HG03139 (cell line): Measurements from ENCODE around the gene HOPX.
"Not testable (repeated sequence)": the region's sequence is repeated elsewhere in the genome, so short reads cannot be mapped to it uniquely, and the experiment has no call there.

Source experiments
- ATAC-seq: cut with Tn5 transposase; IDR thresholded peaks from one replicate; pipeline ENCODE4 v1.9.1; 2021; ENCODE audit not compliant: unreplicated experiment

HOPX gene

DNA sequence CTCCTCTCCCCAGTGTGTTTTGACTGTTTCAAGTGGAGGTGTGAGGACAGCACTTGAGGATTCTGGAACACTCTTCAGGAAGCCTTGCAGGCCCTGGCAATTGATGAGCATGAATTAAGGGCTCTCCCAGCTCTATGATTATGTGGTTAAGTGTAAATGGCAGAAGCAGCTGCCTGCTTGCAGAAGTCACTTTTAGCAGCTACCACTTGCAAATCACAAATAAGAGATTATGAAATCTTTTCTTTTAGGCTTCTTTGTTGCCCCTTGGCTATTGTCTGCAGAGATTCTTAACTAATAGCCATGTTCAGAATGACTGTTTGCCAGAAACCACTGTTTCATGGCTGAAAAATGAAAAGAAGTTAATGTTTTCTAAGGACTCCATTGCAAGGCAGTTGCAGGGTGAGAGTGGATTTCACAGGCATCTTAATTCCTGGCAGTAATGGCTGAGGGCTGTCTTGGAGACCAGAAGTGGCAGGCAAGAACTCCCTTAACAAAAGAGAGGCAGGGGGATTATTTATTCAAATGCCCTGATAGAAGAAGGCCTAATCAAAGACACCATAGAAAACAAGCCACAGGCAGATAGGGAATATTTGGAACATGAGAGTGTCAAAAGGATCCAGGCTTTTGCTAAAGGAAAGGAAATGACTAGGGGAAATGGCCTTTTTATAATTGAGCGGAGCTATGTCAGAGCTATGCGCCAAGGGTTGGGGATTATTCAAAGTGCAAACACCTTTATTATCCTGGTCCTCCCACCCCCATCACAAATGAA is 8.3 kb upstream of the HOPX start:
- no peak for ATAC-seq

GRCh38 chr4:56688094-56688647 is 7.1 kb upstream of the HOPX start:
- ATAC-seq, result no peak

GRCh38 chr4:56686537-56687231 is 5.6 kb upstream of the HOPX start:
- ATAC-seq, result no peak

- ATAC-seq, result no peak
Measured at GRCh38 chr4:56684320-56685050, 3.4 kb upstream of the HOPX start.

- ATAC-seq, result no peak
Measured at GRCh38 chr4:56683455-56683854, 2.4 kb upstream of the HOPX start.

- ATAC-seq, result no peak
Measured at GRCh38 chr4:56681853-56682525, 893 bp upstream of the HOPX start.

- no peak for ATAC-seq
Measured at GRCh38 chr4:56680266-56680665, 830 bp downstream of the HOPX start.

DNA sequence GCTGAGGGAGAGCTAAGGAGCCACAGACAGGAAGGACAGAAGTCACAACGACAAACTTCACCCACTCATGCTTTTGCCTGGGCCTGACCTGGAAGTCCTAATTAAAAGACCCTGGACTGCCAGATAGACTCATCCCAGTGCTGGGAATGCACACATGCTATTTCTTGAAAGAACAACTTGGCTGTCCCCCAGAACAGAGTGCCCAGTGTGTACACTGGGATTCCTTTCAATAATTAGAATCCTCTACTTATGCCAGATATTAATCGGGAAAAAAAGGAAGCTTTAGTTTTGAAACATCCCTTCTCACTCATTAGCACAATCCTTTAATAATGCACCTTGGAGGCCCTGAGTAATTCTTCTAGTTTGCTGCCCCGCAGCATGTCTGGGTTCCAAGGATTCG is 3.4 kb downstream of the HOPX start:
- no peak for ATAC-seq

DNA sequence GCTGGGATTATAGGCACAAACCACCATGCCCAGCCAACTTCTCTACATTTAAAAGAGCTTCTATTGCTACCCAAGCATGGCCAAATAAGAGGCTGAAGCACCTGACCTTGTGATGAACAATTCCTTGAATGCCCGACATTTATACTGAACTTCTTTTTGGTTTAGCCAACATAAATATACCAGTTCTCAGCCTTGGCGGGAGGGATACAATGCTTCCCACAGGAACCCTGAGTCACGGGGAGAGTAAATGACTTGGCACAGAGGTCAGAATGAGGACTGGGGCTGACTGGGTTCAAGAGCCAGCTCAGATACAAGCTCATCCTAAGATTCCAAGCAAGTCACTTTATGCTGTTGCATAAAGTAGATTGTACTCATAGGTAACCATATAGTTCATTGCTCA is 6.1 kb downstream of the HOPX start:
- no peak for ATAC-seq

GRCh38 chr4:56671860-56672259 is 9.2 kb downstream of the HOPX start:
- no peak for ATAC-seq

DNA sequence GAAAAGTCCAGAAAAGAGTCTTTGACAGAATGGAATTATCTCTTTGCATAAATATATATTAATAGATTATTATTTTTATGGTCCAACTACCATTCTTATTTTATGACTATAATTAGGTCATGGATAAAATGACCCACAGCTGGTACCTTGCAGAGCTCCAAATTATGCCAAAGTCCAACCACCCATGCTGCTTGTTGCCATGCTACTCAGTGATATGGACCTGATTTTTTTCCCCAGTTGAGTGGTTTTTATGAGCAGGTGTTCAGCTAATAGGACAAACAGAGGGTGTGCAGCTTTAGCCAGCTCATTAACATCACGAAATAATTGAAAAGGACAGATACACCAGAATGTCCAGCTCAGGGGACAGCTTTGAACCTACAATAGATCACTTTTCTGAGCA is 9.7 kb downstream of the HOPX start:
- no peak for ATAC-seq

GRCh38 chr4:56668267-56668666 is 12.8 kb downstream of the HOPX start:
- no peak for ATAC-seq

DNA sequence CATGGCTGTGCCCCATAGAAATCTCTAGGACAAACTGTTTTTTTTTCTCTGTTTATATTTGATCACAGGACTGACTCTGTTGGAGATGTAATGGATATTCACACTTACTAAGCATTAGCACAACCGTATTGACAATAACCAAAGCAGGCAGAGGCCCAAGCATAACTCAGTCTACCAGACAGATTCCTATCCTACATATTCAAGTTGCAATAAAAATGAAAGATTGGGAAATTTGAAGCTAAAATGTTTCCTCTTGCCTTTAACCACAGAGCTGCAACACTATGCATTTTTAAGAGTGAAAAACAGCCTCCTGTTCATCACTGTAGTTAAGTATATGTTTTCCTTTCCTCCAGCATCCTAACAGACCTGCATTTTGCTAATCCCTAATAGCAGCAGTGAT is 13.7 kb downstream of the HOPX start:
- not testable (repeated sequence) for ATAC-seq

GRCh38 chr4:56666279-56666678 is 14.8 kb downstream of the HOPX start:
- ATAC-seq, result no peak

DNA sequence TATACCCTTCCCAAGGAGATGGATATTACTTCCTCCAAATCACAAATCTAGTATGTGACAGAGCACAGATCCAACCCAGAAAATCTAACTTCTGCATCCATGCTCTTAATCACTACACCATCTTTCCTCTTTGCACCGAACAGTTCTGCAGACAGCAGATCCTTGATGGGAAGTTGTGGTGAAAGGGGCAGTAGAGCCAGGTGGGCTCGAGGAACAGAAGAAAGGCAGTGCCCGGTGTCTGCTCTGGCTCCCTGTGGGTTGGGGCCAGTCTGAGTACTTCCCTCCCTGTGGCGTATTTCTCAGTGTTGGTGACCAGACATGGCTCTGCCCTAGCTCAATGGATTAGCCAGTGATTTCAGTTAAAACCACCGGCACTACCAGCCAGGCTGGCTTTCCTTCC is 15.3 kb downstream of the HOPX start:
- no peak for ATAC-seq

- no peak for ATAC-seq
Measured at GRCh38 chr4:56662782-56663468, 18.2 kb downstream of the HOPX start.

GRCh38 chr4:56659946-56660345 is 21.1 kb downstream of the HOPX start:
- ATAC-seq, result no peak

DNA sequence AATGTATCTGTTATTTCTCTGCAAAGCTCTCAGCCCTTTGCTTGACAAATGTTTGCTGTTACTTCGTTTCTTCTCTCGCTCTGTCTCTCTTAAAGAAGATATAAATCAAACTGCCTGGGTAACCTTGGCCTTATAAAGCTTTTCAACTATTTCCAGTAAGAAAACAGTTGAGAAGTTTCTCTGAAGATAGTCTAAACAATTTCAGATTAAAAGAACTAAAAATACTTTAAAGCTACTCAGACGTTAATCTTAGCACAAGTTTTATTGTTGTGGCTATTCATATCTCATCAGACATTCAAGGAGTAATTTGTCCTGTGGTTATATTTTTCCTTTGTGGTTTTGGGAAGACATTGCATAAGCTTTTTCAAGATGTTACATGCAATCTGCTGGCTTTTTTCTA is 22.6 kb downstream of the HOPX start:
- ATAC-seq, result no peak

- ATAC-seq, result no peak
Measured at GRCh38 chr4:56657818-56658217, 23.3 kb downstream of the HOPX start.

- no peak for ATAC-seq
Measured at GRCh38 chr4:56657128-56657527, 24.0 kb downstream of the HOPX start.

- ATAC-seq, result no peak
Measured at GRCh38 chr4:56656346-56656643, 24.8 kb downstream of the HOPX start.
